Neural cell (in vitro differentiated cells): Measurements from ENCODE around the gene RASSF8. TPM values are rescaled to one million over a fixed set of nuclear protein-coding genes. Genes with fewer than 3 reads are reported as not detected.

Experiments used
- H2AFZ ChIP-seq: fragments of 200-600, 300-800 bp; sonication (generic), shearing (Covaris generic); 2 replicates; pipeline ENCODE4 v1.6.0; 2014; ENCODE audit warnings: low read depth, mild to moderate bottlenecking, antibody characterized with exemption, low read length, moderate library complexity
- H3F3A ChIP-seq: fragments of 200-600 bp; shearing (Covaris generic); 2 replicates; pipeline ENCODE4 v1.6.1; 2016; ENCODE audit warnings: mild to moderate bottlenecking, moderate library complexity, mixed read lengths, antibody characterized with exemption, low read length; ENCODE audit not compliant: insufficient read depth, poor library complexity, severe bottlenecking
- H3K27ac ChIP-seq: fragments of 200-600, 300-800 bp; sonication (generic), shearing (Covaris generic); 2 replicates; pipeline ENCODE4 v1.5.1; 2014; ENCODE audit warnings: mild to moderate bottlenecking, low read length, moderate library complexity
- H3K27me3 ChIP-seq: fragments of 300-800, 200-600 bp; sonication (generic), shearing (Covaris generic); 2 replicates; pipeline ENCODE4 v1.6.0; 2014; ENCODE audit warnings: mild to moderate bottlenecking, low read depth, low read length, moderate library complexity; ENCODE audit not compliant: insufficient read depth
- H3K36me3 ChIP-seq: fragments of 300-800, 200-600 bp; sonication (generic), shearing (Covaris generic); 2 replicates; pipeline ENCODE4 v1.5.1; 2014; ENCODE audit warnings: mild to moderate bottlenecking, antibody characterized with exemption, low read length, moderate library complexity; ENCODE audit not compliant: insufficient read depth
- H3K4me2 ChIP-seq: fragments of 300-800, 200-600 bp; sonication (generic), shearing (Covaris generic); 2 replicates; pipeline ENCODE4 v1.6.0; 2014; ENCODE audit warnings: mild to moderate bottlenecking, low read length
- H3K4me3 ChIP-seq: fragments of 300-800, 200-600 bp; sonication (generic), shearing (Covaris generic); 2 replicates; pipeline ENCODE4 v1.5.1; 2014; ENCODE audit warnings: mild to moderate bottlenecking, low read length, moderate library complexity
- H3K79me2 ChIP-seq: fragments of 200-600 bp; shearing (Covaris generic); replicated peaks from 2 replicates; pipeline ENCODE4 v1.6.0; 2014; ENCODE audit warnings: mild to moderate bottlenecking, low read length, moderate library complexity; ENCODE audit not compliant: insufficient read depth
- H3K9ac ChIP-seq: fragments of 300-800, 200-600 bp; sonication (generic), shearing (Covaris generic); 2 replicates; pipeline ENCODE4 v1.6.1; 2016; ENCODE audit warnings: mild to moderate bottlenecking, low read length, mixed read lengths
- H3K9me2 ChIP-seq: fragments of 200-600 bp; shearing (Covaris generic); 2 replicates; pipeline ENCODE4 v1.6.1; 2016; ENCODE audit warnings: mild to moderate bottlenecking, low read length, mixed read lengths; ENCODE audit not compliant: insufficient read depth
- H3K9me3 ChIP-seq: fragments of 200-600, 300-800 bp; sonication (generic), shearing (Covaris generic); 2 replicates; pipeline ENCODE4 v1.6.1; 2016; ENCODE audit warnings: mild to moderate bottlenecking, mixed run types, low read length, moderate library complexity, mixed read lengths
- H4K20me1 ChIP-seq: fragments of 200-600 bp; shearing (Covaris generic); 2 replicates; pipeline ENCODE4 v1.6.1; 2016; ENCODE audit warnings: mild to moderate bottlenecking, mixed run types; ENCODE audit not compliant: insufficient read depth
- EZH2 ChIP-seq: fragments of 200-600, 300-800 bp; shearing (Covaris generic), sonication (generic); IDR thresholded peaks from 2 replicates; pipeline ENCODE4 v1.6.1; 2014; ENCODE audit warnings: antibody characterized with exemption, low read length, borderline replicate concordance, mild to moderate bottlenecking; ENCODE audit not compliant: insufficient read depth, poor library complexity, severe bottlenecking
- polyA plus RNA-seq: library from polyadenylated mRNA; depleted of rRNA; stranded (reverse); fragments of >200 nt; gene quantifications from 2 replicates; pipeline ENCODE4 v1.2.3, GENCODE V29; 2014

RASSF8 gene
- polyA plus RNA-seq, 1 donor from 2014 or later, result 11.4 TPM

DNA sequence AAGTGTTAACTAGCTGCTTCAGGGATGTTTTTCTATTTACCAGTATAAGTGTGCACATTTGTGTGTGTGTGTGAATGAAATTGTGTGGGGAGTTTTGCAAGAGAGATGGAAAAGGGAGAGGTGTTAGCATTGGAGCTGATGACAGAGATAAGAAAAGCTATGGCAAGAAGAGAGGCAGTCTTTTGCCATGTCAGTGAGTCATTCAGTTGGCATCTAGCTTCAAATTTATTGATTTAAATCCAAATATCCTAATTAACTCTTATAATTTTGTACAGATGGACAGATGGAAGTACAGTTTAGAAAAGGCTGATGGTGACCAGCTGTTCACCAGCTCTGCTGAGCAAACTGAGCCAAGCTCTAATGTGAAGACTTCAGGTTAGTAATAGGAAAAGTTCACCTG, 169.7 kb downstream of the RASSF8 start:
- H3K9ac ChIP-seq, result no peak overlapping the region
- H4K20me1 ChIP-seq, result no peaks in the 10 kb centered on the region
- H3K9me2 ChIP-seq, result no peaks in the 10 kb centered on the region
- no peak overlapping the region for H3K4me2 ChIP-seq
- no peak overlapping the region for H2AFZ ChIP-seq
- no peaks in the 10 kb centered on the region for H3K36me3 ChIP-seq
- peaks cover 3% of the 10 kb centered on the region for H3F3A ChIP-seq
- no peaks in the 10 kb centered on the region for H3K79me2 ChIP-seq
- TF ChIP-seq EZH2, result no peak
- H3K4me3 ChIP-seq, result no peak overlapping the region
- no peaks in the 10 kb centered on the region for H3K9me3 ChIP-seq
- peaks cover 69% of the 10 kb centered on the region for H3K27me3 ChIP-seq
- H3K27ac ChIP-seq, result no peak overlapping the region

Other genes starting within 250 kb of the RASSF8 start
- gene BHLHE41, start 166.4 kb downstream of the RASSF8 start, polyA plus RNA-seq, result 0.12 TPM in 1 of 2 replicates, not detected in the other
- gene SSPN, start 236.9 kb downstream of the RASSF8 start, polyA plus RNA-seq, result 0.26 TPM in 1 of 2 replicates, not detected in the other